Dedifferentiated amniotic fluid mesenchymal stem cell (primary cell): ENCODE data around the gene PPP1R37.

Experiments used
- DNase-seq: peaks from one replicate; pipeline ENCODE4 v3.0.0-alpha.2; 2016; ENCODE audit errors: extremely low spot score

Gene PPP1R37

DNA sequence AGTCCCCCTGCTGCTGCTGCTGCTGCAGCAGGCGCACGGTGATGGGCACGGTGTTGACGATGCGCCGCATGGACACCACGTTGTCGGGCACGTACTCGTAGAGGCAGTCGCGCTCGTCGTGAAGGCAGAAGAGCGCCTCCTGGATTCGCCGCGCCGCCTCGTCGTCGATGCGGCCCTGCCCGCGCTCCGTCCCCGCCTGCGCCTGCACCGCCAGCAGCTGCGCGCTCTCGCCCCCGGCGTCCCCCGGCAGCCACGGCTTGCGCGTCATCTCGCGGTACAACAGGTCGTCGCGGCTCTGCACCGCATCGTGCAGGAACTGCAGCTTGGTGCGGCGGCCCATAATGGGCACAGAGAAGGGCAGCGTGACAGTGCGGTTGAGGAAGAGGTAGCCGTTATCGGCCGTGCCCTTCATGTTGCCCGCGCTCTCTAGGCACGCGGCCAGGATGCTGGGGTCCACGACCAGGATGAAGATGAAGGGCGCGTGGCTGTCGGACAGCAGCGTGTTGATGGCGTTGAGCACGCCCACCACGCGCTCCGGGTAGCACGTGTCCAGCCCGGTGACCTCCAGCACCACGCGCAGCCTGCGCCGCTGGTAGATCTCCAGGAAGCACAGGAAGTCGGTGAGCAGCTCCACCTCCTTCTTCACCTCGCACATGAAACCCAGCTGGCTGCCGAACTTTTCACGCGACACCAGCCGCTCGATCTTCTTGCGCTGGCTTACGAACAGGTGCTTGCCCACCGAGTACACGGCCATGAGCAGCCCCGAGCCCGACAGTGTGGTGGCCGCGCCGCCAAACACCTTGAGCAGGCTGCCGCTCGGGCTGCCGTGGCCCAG is 59.7 kb downstream of the PPP1R37 start:
- DNase-seq = no peak

- DNase-seq = no peak
Measured at GRCh38 chr19:45153339-45154063, 60.5 kb downstream of the PPP1R37 start.

DNA sequence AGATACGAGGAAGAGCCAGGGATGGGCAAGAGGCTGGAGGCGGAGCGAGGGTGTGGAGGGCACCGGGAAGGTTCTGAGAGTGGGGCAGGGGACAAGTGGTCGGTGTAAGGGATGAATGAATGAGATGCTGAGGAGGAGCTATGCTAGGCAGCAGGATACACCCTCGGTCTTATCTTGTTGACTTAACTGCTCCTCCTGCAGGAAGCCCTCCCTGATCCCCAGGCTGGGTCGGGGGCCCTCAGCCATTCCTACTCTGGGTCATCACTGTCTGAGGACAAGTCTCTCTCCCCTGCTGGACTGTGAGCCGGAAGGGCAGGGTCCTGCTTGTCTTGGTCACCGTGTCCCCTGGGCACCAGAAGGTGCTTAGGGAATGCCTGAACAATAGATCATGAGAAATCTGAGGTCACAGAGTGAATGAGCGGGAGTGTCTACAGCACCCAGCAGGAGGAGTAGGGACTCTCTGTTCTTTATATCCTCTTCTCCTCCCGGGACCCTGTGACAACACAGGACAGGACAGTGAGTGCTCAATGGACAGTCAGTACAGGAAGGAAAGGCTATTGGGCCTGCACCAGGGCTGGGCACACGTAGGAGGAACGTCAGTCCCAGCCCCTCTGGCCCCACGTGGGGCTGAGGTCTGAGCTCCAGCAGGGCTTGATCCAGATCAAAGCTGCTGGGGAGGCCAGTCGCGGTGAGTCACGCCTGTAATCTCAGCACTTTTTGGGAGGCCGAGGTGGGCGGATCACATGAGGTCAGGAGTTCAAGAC is 61.3 kb downstream of the PPP1R37 start:
- DNase-seq = no peak

DNA sequence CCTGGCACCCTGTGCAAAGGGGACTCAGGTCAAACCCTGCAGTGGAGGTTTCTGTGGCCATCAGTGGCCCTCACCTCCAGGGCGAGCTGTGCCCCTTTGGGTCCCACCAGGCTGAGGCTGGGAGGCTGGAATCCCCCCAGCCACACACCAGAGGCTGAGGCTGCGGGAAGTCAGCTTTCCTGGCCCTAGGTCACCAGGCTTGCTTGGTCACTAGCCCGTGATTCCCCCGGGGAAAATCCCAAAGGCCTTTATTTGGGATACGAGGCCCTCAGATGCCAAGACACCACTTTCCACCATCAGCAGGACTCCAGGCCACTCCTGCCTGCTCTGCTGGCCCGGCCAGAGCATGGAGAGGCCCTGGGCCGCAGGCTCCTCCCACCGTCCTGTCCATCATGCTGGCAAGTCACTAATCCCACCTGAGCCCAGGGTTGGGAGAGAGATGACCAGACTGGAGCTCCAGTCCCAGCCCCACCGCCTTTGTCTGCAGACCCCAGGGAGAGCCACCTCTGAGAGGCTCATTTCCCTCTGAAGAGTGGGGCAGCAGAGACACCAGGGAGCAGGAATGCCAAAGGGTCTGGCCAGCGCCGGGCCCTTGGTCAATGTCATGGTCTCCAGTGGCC is 63.1 kb downstream of the PPP1R37 start:
- DNase-seq = no peak

DNA sequence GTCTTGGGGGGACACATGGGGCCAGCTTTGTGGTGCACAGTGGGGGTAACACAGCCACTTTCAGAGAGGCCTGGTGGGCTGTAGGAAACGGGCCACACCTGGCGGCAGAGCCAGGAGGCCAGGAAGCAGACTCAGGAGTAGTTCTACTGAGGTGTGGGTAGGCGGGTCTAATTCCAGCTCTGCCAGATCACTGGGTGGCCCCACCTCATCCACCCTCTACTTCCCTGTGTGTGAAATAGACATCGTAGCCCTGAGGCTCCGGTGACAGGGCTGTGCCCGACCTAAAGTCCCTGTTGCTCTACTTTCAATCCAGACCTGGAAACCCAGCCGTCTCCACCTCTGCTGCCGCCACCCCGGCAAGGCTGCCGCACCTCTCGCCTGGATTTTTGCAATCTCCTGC is 63.8 kb downstream of the PPP1R37 start:
- DNase-seq = no peak

DNA sequence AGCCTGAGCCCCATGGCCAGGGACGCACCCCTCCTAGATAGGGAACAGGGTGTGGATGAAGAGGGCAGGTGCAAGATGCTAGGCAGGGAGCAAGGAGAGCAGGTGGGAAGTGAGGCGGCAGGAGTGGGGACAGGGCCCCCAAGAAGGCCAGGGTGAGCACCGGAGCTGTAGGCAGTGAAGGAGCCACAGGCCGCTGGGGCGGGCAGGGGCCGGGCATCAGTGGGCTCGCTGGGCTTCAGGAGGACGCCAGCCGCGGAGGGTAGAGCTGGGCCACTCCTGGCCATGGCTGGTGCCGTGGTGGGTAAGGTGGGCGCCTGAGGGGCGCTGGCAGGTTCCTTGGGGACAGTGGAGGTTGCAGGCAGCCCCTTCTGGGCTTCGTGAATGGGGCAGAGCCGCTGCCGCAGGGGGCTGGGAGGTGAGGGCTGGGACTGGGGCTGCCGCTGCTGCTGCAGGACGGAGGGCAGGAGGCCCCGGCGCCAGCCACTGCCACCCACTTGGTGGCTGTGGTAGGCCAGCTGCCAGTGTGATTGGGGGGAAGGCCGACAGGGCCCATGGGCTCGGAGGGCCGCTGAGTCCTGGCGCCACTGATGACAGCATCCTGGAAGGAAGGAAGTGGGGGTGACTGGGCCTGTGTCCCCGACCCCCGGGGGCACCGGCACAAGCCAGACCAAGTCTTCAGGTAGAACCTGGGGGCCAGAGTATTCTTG is 65.7 kb downstream of the PPP1R37 start:
- DNase-seq = no peak

DNA sequence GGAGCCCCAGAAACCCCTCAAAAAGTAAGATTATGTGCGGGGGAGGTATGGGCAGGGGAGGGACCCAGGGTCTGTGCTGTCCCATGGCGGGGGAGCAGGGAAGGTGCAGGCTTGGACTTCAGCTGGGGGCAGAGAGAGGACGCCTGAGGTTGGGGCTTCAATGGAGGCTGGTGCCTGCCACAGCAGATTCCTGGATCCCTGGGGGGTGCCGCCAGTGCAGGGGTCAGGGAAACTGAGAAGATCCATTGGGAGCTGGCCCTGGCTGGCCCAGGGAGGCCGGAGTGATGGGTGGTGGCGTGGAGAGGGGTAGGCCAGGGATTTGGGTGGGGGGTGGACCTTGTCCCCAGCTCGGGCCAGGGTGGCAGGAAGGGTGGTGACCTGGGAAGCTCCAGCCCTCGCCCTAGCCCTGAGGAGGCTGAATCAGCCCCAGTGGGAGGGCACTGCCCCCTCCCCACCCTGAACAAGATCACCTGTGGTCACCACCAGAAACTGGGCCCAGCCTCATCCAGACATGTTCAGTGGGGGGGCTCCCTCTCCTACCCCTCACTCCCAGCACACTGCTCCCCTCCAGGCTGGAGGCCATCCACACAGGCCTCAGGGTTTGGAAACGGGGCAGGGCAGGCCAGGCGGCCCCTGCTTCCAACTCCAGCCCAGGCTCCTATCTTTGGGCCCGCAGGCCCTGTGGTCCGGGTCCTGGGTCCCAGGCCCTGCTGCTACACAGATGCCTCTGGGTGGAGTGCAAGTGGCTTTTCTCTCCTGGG is 66.4 kb downstream of the PPP1R37 start:
- DNase-seq = no peak

- no peak for DNase-seq
Measured at GRCh38 chr19:45159971-45160324, 67.0 kb downstream of the PPP1R37 start.

DNA sequence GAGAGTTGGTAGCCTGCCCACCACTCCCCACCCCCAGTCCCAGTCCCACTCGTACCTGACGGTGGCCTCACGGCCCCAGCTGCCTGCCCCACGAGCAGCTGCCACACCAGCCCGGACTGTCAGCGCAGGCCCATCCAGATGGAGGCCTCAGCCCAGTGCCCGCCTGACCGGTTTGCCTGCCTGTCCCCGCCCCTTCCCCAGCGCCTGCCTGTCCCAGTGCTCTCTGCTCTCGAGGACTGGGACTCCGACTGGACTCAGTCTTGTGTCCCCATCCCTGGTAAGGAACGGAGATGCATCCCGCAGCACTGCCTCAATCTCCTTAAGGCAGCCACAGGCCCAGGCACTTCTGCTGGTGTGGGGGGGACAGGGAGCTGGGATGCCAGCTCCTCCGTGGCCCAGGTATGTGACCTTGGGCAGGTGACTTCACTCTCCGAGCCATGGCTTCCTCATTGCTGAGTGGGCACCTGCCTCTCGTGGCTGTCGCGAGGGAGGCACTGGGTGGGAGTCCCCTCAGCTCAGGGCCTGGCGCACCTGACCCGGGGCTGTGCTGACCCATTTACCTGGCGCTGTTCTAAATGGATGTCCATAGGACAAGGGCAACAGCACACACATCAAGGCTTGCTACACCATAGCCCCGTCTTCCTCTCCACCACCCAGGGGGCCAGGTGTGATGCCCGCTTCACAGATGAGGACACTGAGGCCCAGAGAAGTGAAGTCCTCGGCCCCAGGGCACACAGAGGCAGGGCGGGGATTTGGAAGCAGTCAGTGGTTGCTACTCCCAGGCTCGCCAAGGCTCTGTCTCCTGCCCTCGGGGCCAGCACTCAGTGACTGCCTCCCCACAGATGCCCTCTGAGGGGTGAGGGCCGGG is 68.1 kb downstream of the PPP1R37 start, which contains the start of gene NKPD1:
NKPD1 (minus strand) TSS at position 113 of the 868 bp plus-strand sequence. CDS start 832 bp downstream, outside the sequence.
- DNase-seq = no peak

DNA sequence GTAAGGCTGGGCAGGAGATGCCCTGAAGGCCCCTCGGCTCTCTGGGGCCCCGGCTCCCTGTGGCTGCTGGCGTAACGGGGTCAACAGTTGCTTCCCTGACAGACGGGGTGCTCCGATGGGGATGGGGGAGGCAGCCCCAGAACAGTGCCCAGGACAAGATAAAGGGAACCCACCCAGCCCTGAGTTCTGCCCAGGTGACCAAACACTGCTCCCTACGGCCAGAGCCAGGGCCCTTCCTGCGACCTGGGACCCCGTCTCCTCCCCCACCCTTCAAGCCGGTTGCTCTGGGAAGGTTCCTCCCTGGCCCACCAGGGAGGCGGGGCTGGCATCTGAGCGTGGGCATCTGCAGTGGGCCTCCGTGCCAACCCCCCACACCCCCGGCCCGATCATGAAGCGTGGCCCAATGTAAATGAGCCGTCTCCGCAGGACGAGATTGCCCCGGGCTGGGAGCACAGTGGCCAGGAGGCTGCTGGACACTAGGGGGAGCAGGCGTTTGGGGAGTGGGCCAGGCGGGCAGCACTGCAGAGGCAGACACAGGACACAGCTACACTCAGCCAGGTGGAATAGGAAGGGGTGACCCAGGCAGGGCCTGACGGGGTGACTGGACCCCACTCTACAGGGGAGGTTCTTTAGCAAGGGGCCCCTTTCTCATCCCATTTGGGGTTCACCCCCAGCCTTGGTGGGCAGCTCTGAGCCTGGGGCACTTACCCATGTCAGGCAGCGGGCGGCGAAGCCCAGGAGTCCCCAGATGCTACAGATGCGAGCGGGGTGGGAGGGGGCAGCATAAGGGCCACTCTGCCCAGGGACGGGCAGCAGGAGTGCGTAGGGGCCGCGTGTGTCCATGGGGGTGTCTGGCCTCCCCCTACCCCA is 69.0 kb downstream of the PPP1R37 start:
- DNase-seq = no peak

DNA sequence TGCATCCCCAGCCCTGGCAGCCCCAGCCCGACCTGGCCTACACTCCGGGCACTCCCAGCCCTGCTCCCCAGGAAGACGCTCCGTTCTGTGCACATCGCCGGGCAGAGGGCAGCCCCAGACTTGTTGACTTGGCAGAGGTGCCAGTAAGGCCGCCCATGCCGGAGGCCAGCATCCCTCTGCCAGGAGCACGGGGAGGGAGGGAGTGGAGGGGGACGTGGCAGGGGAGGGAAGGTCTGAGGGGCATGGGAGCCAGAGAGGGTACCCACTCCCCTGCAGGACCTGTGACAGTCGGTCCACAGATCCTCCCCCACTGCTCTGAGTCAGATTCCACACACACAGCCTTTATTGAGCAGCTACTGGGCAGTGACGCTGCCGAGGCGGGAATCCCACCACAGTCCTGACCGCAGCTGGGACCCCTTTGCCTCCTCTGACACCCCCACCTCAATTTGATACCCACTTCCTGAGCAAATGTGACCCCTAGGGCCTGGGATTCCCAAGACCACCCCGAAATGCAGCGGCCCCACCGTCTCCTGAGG is 69.7 kb downstream of the PPP1R37 start:
- no peak for DNase-seq

- no peak for DNase-seq
Measured at GRCh38 chr19:45163156-45163555, 70.2 kb downstream of the PPP1R37 start.

GRCh38 chr19:45163751-45164460 is 70.9 kb downstream of the PPP1R37 start:
- no peak for DNase-seq

GRCh38 chr19:45164577-45165335 is 71.8 kb downstream of the PPP1R37 start:
- DNase-seq = no peak

- no peak for DNase-seq
Measured at GRCh38 chr19:45166723-45167252, 73.8 kb downstream of the PPP1R37 start.

DNA sequence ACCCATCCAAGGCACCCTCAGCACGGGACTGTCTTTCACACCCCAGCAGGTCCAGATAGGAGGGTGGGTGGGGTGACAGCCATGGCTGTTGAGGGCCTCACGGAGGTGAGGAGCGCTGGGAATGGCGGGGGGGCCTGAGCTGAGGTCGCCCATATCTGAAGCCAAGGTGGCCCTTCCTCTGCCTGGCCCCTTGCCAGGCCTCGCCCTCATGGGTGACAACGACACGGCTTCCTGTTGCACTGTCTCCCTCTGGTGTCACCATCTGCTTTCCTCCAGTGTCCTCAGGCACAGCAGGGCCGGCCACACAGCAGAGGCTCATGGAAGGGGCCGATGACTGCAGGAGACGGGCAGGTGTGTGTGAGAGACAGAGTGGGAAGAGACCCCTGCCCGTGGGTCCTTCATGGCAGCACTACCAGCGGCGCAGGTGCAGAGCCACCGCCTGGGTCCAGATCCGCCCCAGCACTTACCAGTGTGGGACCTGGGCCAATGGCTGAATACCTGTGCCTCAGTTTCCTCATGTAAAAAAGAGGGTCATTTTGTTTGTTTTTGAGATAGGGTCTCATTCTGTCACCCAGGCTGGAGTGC is 75.9 kb downstream of the PPP1R37 start:
- no peak for DNase-seq
